RWPE2 (cell line): ENCODE data around the gene GPR12.

Source experiments
- ATAC-seq: fragments of 200-7000 bp; cut with Tn5 transposase; 3 replicates; pipeline ENCODE4 v1.9.1; 2021; ENCODE audit warnings: low read depth
- DNase-seq: peaks from one replicate; pipeline ENCODE4 v3.0.0-alpha.2; 2020; ENCODE audit warnings: low spot score
- H3K27ac ChIP-seq: fragments of 450-650 bp; 2 replicates; pipeline ENCODE4 v1.5.1; 2017; ENCODE audit warnings: mild to moderate bottlenecking; ENCODE audit not compliant: poor library complexity, severe bottlenecking
- H3K27me3 ChIP-seq: fragments of 250-450 bp; sonication (Bioruptor Pico); 2 replicates; pipeline ENCODE4 v1.5.1; 2021; ENCODE audit warnings: mild to moderate bottlenecking, moderate library complexity; ENCODE audit not compliant: insufficient read depth, poor library complexity, severe bottlenecking
- H3K36me3 ChIP-seq: fragments of 250-450 bp; sonication (Bioruptor Pico); 2 replicates; pipeline ENCODE4 v1.5.1; 2020; ENCODE audit warnings: low read depth, mild to moderate bottlenecking, moderate library complexity
- H3K4me1 ChIP-seq: fragments of 250-450 bp; sonication (Bioruptor Pico); 2 replicates; pipeline ENCODE4 v1.5.1; 2021; ENCODE audit warnings: mild to moderate bottlenecking, moderate library complexity; ENCODE audit not compliant: insufficient read depth, poor library complexity, severe bottlenecking
- H3K4me3 ChIP-seq: fragments of 250-450 bp; sonication (Bioruptor Pico); 2 replicates; pipeline ENCODE4 v1.5.1; 2021; ENCODE audit warnings: mild to moderate bottlenecking, moderate library complexity; ENCODE audit not compliant: severe bottlenecking
- H3K9me3 ChIP-seq: fragments of 250-450 bp; sonication (Bioruptor Pico); 2 replicates; pipeline ENCODE4 v1.5.1; 2021; ENCODE audit warnings: mild to moderate bottlenecking, moderate library complexity; ENCODE audit not compliant: severe bottlenecking
- TF ChIP-seq, protein P1 (sequence below): fragments of 450-650 bp; IDR thresholded peaks from one replicate; pipeline ENCODE4 v1.5.1; 2017; ENCODE audit warnings: mild to moderate bottlenecking, moderate library complexity; ENCODE audit not compliant: poor library complexity, severe bottlenecking

Gene GPR12

DNA sequence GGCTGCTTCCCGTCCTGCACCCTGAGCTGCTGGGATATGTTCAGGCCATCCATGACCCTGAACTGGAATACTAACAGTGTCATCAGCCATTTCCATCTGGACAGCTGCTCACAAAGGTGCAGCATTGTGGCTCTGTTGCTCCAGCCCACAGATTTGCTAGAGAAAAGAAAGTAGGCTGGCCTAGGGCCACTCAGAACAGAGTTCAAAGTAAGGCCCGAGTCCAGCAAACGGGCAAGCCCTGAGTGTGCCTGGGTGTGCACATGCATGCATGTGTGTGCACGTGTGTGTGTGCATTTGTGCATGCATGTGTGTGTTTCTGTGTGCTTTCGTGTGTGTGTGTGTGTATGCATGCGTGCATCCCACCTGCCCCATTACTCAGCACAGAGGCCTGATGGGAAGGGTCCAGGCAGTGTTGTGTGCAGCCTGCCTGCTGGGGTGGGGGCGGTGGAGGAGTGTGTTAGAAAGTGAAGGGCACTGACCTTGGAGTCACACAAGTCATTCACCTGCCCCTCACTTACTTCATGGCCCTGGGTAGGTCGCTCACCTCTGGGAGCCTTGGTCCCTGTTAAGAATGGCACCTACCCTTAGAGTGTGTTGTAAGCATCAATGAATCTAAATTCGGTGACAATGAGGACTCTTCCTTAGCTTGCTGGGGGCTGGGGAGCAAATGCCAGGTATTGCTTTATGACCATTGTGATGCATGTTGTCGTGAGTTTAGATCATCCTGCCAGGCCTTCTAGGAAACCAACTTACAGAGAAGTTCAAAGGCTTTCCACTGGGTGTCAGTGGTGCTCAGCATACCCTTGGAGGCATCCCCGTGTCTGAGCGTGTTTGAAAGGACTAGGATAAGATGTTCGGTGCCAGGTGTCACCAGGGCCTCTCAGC is 53.2 kb downstream of the GPR12 start:
- Histone ChIP-seq H3K9me3 (no peaks in the 10 kb centered on the region), H3K36me3 (no peaks in the 10 kb centered on the region), H3K27ac (no peak overlapping the region), H3K4me3 (no peak overlapping the region), H3K4me1 (no peaks in the 10 kb centered on the region), H3K27me3 (no peaks in the 10 kb centered on the region)
- DNase-seq (no peak), ATAC-seq (peak; percentile 67; the same call in 2 of the 3 replicates)
- TF ChIP-seq, protein P1, sequence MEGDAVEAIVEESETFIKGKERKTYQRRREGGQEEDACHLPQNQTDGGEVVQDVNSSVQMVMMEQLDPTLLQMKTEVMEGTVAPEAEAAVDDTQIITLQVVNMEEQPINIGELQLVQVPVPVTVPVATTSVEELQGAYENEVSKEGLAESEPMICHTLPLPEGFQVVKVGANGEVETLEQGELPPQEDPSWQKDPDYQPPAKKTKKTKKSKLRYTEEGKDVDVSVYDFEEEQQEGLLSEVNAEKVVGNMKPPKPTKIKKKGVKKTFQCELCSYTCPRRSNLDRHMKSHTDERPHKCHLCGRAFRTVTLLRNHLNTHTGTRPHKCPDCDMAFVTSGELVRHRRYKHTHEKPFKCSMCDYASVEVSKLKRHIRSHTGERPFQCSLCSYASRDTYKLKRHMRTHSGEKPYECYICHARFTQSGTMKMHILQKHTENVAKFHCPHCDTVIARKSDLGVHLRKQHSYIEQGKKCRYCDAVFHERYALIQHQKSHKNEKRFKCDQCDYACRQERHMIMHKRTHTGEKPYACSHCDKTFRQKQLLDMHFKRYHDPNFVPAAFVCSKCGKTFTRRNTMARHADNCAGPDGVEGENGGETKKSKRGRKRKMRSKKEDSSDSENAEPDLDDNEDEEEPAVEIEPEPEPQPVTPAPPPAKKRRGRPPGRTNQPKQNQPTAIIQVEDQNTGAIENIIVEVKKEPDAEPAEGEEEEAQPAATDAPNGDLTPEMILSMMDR: peak; percentile 49

DNA sequence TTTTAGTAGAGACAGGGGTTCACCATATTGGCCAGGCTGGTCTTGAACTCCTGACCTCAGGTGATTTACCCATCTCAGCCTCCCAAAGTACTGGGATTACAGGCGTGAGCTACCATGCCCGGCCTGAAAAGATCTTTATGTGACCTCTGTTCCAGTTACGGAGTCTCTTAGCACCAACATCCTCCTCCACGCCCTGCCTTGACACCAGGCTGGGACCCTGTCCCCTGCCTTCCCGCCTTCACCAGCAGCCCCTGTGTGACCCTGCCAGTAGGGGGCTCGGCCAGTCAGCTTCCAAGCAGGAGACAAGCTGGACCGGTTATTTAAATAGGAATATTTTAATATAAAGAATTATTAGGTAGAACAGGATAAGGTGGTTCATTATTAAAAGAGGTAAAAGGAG is 54.2 kb downstream of the GPR12 start:
- H3K4me1 ChIP-seq: no peaks in the 10 kb centered on the region
- TF ChIP-seq, protein P1: no peak
- H3K27ac ChIP-seq: no peak overlapping the region
- no peak overlapping the region for H3K4me3 ChIP-seq
- DNase-seq: no peak
- no peak for ATAC-seq
- H3K36me3 ChIP-seq: no peaks in the 10 kb centered on the region
- H3K9me3 ChIP-seq: no peaks in the 10 kb centered on the region
- no peaks in the 10 kb centered on the region for H3K27me3 ChIP-seq

DNA sequence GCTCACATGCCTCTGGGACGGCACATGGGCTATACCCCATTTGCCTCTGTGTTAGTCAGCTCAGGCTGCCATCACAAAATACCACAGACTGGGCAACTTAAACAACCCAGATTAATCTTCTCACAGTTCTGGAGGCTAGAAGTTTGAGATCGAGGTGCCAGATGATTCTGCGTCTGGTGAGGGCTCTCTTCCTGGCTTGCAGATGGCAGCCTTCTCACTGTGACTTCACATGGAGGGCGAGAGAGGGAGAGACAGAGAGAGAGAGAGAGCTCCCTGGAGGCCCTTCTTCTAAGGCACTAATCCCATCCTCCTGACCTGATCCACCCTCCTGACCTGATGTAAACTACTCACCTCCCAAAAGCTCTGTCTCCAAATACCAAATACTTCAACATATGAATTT is 55.0 kb downstream of the GPR12 start:
- Histone ChIP-seq H3K4me3 (no peak overlapping the region), H3K27me3 (no peaks in the 10 kb centered on the region), H3K4me1 (no peaks in the 10 kb centered on the region), H3K36me3 (no peaks in the 10 kb centered on the region), H3K27ac (no peak overlapping the region), H3K9me3 (no peaks in the 10 kb centered on the region)
- no peak for DNase-seq
- no peak for ATAC-seq
- TF ChIP-seq, protein P1: no peak
